ENCODE measurements around the gene CHD1L. TPM values are rescaled to one million over a fixed set of nuclear protein-coding genes. Genes with fewer than 3 reads are reported as not detected.

CHD1L gene
- total and polyA plus RNA-seq, 2 of the 13 experiments (the other 11 are each of a cell fraction or from before 2014, with no cell fraction given), result 74.3 to 111 TPM

DNA sequence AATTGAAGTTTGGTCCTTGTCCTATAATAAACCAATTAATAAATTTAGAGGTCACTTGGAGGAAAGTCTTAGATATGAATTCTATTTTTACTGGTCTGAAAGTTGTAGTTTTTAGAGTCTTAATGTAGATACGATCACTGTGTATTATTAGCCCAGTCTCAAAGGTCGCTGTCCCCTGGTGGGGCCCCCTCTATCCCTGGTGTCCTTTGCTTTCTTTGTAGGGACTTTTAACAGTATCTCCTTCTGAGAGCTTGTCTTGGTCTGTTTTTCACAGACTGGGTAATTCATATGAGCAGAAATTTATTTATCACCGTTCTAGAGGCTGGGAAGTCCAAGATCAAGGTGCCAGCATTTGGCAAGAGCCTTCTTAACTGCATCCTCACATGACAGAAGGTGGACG, 18.5 kb downstream of the CHD1L start:
- Histone ChIP-seq H3K4me2 (ENCODE audit: low read depth, low read length) (no peak overlapping the region), H3K27ac (ENCODE audit: extremely low read length, insufficient read depth, low read length) (no peak overlapping the region), H3K4me3 (replicated peaks in 1 of 3; ENCODE audit: insufficient read depth in 1 of 3, low read depth in 2 of 3, low read length in 3 of 3) (no peak overlapping the region), H3K9ac (ENCODE audit: insufficient read depth, low read depth, low read length) (no peak overlapping the region), H4K20me1 (ENCODE audit: insufficient read depth, low read length) (peaks cover 4% of the 10 kb centered on the region; the same call in 1 of the 2 replicates), H2AFZ (ENCODE audit: low read length) (no peak overlapping the region), H3K4me1 (ENCODE audit: insufficient read depth, low read length) (peaks cover 29% of the 10 kb centered on the region), H3K36me3 (replicated peaks in 1 of 2; ENCODE audit: control insufficient read depth in 1 of 2, insufficient read depth in 2 of 2, low read length in 2 of 2) (peaks cover 20 to 79% of the 10 kb centered on the region in 2 experiments), H3K9me3 (ENCODE audit: low read length) (no peaks in the 10 kb centered on the region), H3K79me2 (ENCODE audit: insufficient read depth, low read length) (peaks cover 48% of the 10 kb centered on the region), H3K27me3 (ENCODE audit: control insufficient read depth in 1 of 2, insufficient read depth in 2 of 2, low read length in 2 of 2) (no peaks in the 10 kb centered on the region)
- FAIRE-seq (no peak), DNase-seq (ENCODE audit: low spot score) (no peak), ATAC-seq (no peak)
- TF ChIP-seq ZNF564 (CRISPR knock-in tag; IDR thresholded peaks at IDR 0.05) (peak; percentile 32; the same call in 1 of the 2 replicates), RBM22 (optimal IDR thresholded peaks at IDR 0.05; ENCODE audit: low read length) (peak; percentile 61), GATA4 (IDR thresholded peaks at IDR 0.05; ENCODE audit: borderline replicate concordance, low read depth) (no peak)
- TF ChIP-seq, protein P1, sequence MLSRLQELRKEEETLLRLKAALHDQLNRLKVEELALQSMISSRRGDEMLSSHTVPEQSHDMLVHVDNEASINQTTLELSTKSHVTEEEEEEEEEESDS (CRISPR knock-in tag; IDR thresholded peaks at IDR 0.05; ENCODE audit: borderline replicate concordance), result no peak
- CTCF ChIA-PET (ENCODE audit: low intra/inter-chr PET ratio, low total read pairs), result no interaction called here
- POLR2A ChIA-PET, result no interaction called here
- BruUV-seq (replicated peaks), result TSS peak; percentile 10
- intact Hi-C loops (cut with micrococcal nuclease; ENCODE audit: unreplicated experiment) (no loop called here), in situ Hi-C loops (cut with HindIII; ENCODE audit: extremely low pct_ligation_motif_present, low pct_unique_long_range_greater_than_20kb) (no loop called here)
- 95% methylated on average over 4 of the region's 4 CpGs for WGBS (ENCODE audit: low lambda C conversion rate)

DNA sequence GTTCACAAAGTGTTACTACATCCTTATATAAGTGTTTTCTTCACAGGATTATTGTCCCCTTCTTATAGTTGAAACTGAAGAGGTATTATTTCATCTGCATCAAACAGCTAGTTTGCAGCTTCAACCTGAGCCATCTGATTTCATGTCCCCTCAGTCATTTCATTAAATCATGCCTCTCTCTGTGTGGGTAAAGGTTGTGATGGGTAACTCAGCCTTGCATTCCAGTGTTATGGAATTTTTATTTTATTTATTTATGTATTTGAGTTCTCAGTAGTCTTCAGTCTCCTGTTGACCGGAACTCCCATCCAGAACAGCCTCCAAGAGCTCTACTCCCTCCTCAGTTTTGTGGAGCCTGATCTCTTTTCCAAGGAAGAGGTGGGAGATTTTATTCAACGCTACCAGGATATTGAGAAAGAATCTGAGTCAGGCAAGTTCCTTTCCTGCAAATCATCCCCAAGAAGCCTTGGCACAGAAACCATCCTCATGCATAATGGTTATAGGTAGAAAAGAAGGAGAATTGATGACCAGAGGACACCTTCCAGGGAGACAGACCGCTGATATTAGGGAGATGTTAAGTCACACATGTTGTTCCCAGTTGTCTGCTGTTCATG, 21.8 kb downstream of the CHD1L start:
- FAIRE-seq, result no peak

More for the DNA sequence above, 21.8 kb downstream of the CHD1L start:
- H2AFZ ChIP-seq (ENCODE audit: low read length), result no peak overlapping the region
- no peaks in the 10 kb centered on the region for H4K20me1 ChIP-seq (ENCODE audit: insufficient read depth, low read length)
- intact Hi-C loops (cut with micrococcal nuclease; ENCODE audit: unreplicated experiment), result no loop called here
- peaks cover 18% of the 10 kb centered on the region for H3K4me1 ChIP-seq (ENCODE audit: insufficient read depth, low read length)
- in situ Hi-C loops (cut with HindIII; ENCODE audit: extremely low pct_ligation_motif_present, low pct_unique_long_range_greater_than_20kb), result no loop called here
- no peak for ATAC-seq
- no peaks in the 10 kb centered on the region for H3K27me3 ChIP-seq (ENCODE audit: control insufficient read depth in 1 of 2, insufficient read depth in 2 of 2, low read length in 2 of 2)
- 98% methylated on average over 3 of the region's 3 CpGs for WGBS (ENCODE audit: low lambda C conversion rate)
- no peaks in the 10 kb centered on the region for H3K9me3 ChIP-seq (ENCODE audit: low read length)
- no peak overlapping the region for H3K4me2 ChIP-seq (ENCODE audit: low read depth, low read length)
- CTCF ChIA-PET (ENCODE audit: low intra/inter-chr PET ratio, low total read pairs), result no interaction called here
- no peak overlapping the region for H3K9ac ChIP-seq (ENCODE audit: insufficient read depth, low read depth, low read length)
- peaks cover 16% of the 10 kb centered on the region for H3K79me2 ChIP-seq (ENCODE audit: insufficient read depth, low read length)
- peaks cover 24 to 93% of the 10 kb centered on the region in 2 experiments for H3K36me3 ChIP-seq (replicated peaks in 1 of 2; ENCODE audit: control insufficient read depth in 1 of 2, insufficient read depth in 2 of 2, low read length in 2 of 2)
- H3K4me3 ChIP-seq (replicated peaks in 1 of 3; ENCODE audit: insufficient read depth in 1 of 3, low read depth in 2 of 3, low read length in 3 of 3), result no peak overlapping the region
- POLR2A ChIA-PET, result no interaction called here
- no peak overlapping the region for H3K27ac ChIP-seq (ENCODE audit: extremely low read length, insufficient read depth, low read length)
- BruUV-seq (replicated peaks), result no TSS peak
- no peak for DNase-seq (ENCODE audit: low spot score)
- TF ChIP-seq, protein P2, sequence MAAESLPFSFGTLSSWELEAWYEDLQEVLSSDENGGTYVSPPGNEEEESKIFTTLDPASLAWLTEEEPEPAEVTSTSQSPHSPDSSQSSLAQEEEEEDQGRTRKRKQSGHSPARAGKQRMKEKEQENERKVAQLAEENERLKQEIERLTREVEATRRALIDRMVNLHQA (CRISPR knock-in tag; IDR thresholded peaks at IDR 0.05), result no peak
- TF ChIP-seq SALL2 (CRISPR knock-in tag; IDR thresholded peaks at IDR 0.05) (no peak), POLR2A (IDR thresholded peaks at IDR 0.05; ENCODE audit: insufficient read depth in 1 of 2, low read depth in 2 of 2, low read length in 2 of 2) (no peak), TOPORS (CRISPR knock-in tag; IDR thresholded peaks at IDR 0.05) (no peak), ZFP36L2 (CRISPR knock-in tag; IDR thresholded peaks at IDR 0.05) (no peak), NR3C1 (CRISPR knock-in tag; IDR thresholded peaks at IDR 0.05) (no peak), ZBTB3 (CRISPR knock-in tag; IDR thresholded peaks at IDR 0.05; ENCODE audit: borderline replicate concordance, low read depth) (no peak), CHD2 (IDR thresholded peaks at IDR 0.05; ENCODE audit: low read depth, low read length) (no peak)
- TF ChIP-seq, protein P3, sequence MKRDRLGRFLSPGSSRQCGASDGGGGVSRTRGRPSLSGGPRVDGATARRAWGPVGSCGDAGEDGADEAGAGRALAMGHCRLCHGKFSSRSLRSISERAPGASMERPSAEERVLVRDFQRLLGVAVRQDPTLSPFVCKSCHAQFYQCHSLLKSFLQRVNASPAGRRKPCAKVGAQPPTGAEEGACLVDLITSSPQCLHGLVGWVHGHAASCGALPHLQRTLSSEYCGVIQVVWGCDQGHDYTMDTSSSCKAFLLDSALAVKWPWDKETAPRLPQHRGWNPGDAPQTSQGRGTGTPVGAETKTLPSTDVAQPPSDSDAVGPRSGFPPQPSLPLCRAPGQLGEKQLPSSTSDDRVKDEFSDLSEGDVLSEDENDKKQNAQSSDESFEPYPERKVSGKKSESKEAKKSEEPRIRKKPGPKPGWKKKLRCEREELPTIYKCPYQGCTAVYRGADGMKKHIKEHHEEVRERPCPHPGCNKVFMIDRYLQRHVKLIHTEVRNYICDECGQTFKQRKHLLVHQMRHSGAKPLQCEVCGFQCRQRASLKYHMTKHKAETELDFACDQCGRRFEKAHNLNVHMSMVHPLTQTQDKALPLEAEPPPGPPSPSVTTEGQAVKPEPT (CRISPR knock-in tag; IDR thresholded peaks at IDR 0.05; ENCODE audit: low read depth), result no peak
- TF ChIP-seq, protein P4, sequence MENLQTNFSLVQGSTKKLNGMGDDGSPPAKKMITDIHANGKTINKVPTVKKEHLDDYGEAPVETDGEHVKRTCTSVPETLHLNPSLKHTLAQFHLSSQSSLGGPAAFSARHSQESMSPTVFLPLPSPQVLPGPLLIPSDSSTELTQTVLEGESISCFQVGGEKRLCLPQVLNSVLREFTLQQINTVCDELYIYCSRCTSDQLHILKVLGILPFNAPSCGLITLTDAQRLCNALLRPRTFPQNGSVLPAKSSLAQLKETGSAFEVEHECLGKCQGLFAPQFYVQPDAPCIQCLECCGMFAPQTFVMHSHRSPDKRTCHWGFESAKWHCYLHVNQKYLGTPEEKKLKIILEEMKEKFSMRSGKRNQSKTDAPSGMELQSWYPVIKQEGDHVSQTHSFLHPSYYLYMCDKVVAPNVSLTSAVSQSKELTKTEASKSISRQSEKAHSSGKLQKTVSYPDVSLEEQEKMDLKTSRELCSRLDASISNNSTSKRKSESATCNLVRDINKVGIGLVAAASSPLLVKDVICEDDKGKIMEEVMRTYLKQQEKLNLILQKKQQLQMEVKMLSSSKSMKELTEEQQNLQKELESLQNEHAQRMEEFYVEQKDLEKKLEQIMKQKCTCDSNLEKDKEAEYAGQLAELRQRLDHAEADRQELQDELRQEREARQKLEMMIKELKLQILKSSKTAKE (CRISPR knock-in tag; IDR thresholded peaks at IDR 0.05; ENCODE audit: borderline replicate concordance), result no peak
